CD4-positive, alpha-beta T cell (primary cell): ENCODE measurements around the gene DNASE1L3. TPM values are rescaled to one million over a fixed set of nuclear protein-coding genes. Genes with fewer than 3 reads are reported as not detected.

Experiments
- ATAC-seq: fragments of 200-7000 bp; cut with Tn5 transposase; one replicate; pipeline ENCODE4 v1.10.0; 2022; ENCODE audit warnings: mild to moderate bottlenecking; ENCODE audit not compliant: poor library complexity
- CTCF ChIA-PET: fragments of 350-600 bp; sonication (Branson Sonifier 250); formaldehyde crosslinking; loops from one replicate; lab custom pipeline; 2021; ENCODE audit warnings: antibody characterized with exemption, inconsistent platforms; lab: Charles Lee
- POLR2A ChIA-PET: fragments of 350-600 bp; sonication (Branson Sonifier 250); formaldehyde crosslinking; loops from one replicate; lab custom pipeline; 2021; ENCODE audit warnings: antibody characterized with exemption, inconsistent platforms; lab: Charles Lee
- DNase-seq, 14 experiments: peaks; one replicate each; pipeline ENCODE4 v3.0.0-alpha.2; 2013 to 2020; ENCODE audit warnings: mixed read lengths in 2 of 14
- H3K27ac ChIP-seq, 2 donors: one replicate each; pipeline versions ENCODE4 v1.5.1 to v1.7.0; 2013; ENCODE audit warnings: low read length in 2 of 2, low read depth in 1 of 2, mild to moderate bottlenecking in 1 of 2
- H3K27me3 ChIP-seq, 2 experiments: 1 replicate in 1 of 2; 2 replicates in 1 of 2; pipeline versions ENCODE4 v1.6.1 to v1.7.0; 2013; ENCODE audit warnings: low read length in 2 of 2, control low read depth in 1 of 2, mild to moderate bottlenecking in 1 of 2, moderate library complexity in 1 of 2; ENCODE audit not compliant: insufficient read depth in 2 of 2, control insufficient read depth in 1 of 2
- H3K36me3 ChIP-seq: one replicate; pipeline ENCODE4 v1.6.1; 2013; ENCODE audit warnings: low read length, control low read depth; ENCODE audit not compliant: insufficient read depth
- H3K4me1 ChIP-seq: one replicate; pipeline ENCODE4 v1.6.1; 2013; ENCODE audit warnings: low read length, control low read depth; ENCODE audit not compliant: insufficient read depth
- H3K4me3 ChIP-seq: one replicate; pipeline ENCODE4 v1.5.1; 2013; ENCODE audit warnings: mild to moderate bottlenecking, low read length, moderate library complexity
- H3K9me3 ChIP-seq, 2 experiments: 1 replicate in 1 of 2; 2 replicates in 1 of 2; pipeline versions ENCODE4 v1.6.1 to v1.7.0; 2013; ENCODE audit warnings: low read length in 2 of 2, mild to moderate bottlenecking in 2 of 2, control low read depth in 1 of 2, moderate library complexity in 1 of 2; ENCODE audit not compliant: control insufficient read depth in 1 of 2, insufficient read depth in 1 of 2
- H3K27ac Mint-ChIP-seq: one replicate; pipeline ENCODE4 v1.8.0; 2020; ENCODE audit warnings: mixed read lengths
- H3K27me3 Mint-ChIP-seq: one replicate; pipeline ENCODE4 v1.8.0; 2021; ENCODE audit warnings: mixed read lengths
- H3K36me3 Mint-ChIP-seq: one replicate; pipeline ENCODE4 v1.8.0; 2021; ENCODE audit warnings: low read depth, mixed read lengths
- H3K4me1 Mint-ChIP-seq: one replicate; pipeline ENCODE4 v1.8.0; 2021; ENCODE audit warnings: low read depth, mixed read lengths
- H3K4me3 Mint-ChIP-seq: one replicate; pipeline ENCODE4 v1.8.0; 2020; ENCODE audit warnings: mild to moderate bottlenecking, mixed read lengths
- H3K9me3 Mint-ChIP-seq: one replicate; pipeline ENCODE4 v1.8.0; 2020; ENCODE audit warnings: mixed read lengths
- CTCF ChIP-seq: fragments of 200-600 bp; IDR thresholded peaks from one replicate; pipeline ENCODE4 v1.8.0; 2022; ENCODE audit warnings: antibody characterized with exemption, mild to moderate bottlenecking
- intact Hi-C, 2 experiments: fragments of 100-400 bp; cut with DNase I in 1 of 2; cut with micrococcal nuclease in 1 of 2; formaldehyde crosslinking; loops; one replicate each; pipeline versions ENCODE4 v1.15.1 to v1.9.0; 2023 to 2025; cut with DNase I, micrococcal nuclease
- total RNA-seq, 174 experiments: library from RNA in 2 of 174; stranded (reverse) in 2 of 174; gene quantifications; one replicate each; pipeline ENCODE4 v1.2.3 and lab custom pipeline; 2021 to 2026

DNASE1L3 gene
- total RNA-seq, 2 experiments from 2014 or later: 0.53 to 0.80 TPM

- ChIA-PET POLR2A (interaction anchor here (0.8 to 2.6 kb wide), 3 partner anchors 10 to 1313 kb away, joined by 3 to 12 read pairs (median 4); partner anchors contain the start of gene FLNB), CTCF (interaction anchor here (0.5 to 3.8 kb wide), 9 partner anchors 9 to 292 kb away, joined by 3 to 30 read pairs (median 5); partner anchors contain the start of gene FLNB)
- Histone ChIP-seq H3K4me1 (peaks cover 6% of the 10 kb centered on the region), H3K27ac (no peak overlapping the region), H3K4me3 (no peak overlapping the region), H3K9me3 (no peaks in the 10 kb centered on the region), H3K36me3 (no peaks in the 10 kb centered on the region), H3K27me3 (no peaks in the 10 kb centered on the region)
- H3K4me1 Mint-ChIP-seq: peaks cover 6% of the 10 kb centered on the region
- no peaks in the 10 kb centered on the region for H3K27me3 Mint-ChIP-seq
- H3K9me3 Mint-ChIP-seq: no peaks in the 10 kb centered on the region
- no peak overlapping the region for H3K27ac Mint-ChIP-seq
- peak; percentile 76 for TF ChIP-seq CTCF
- DNase-seq: peak; percentile 21 to 80 (median 43)
- H3K36me3 Mint-ChIP-seq: no peaks in the 10 kb centered on the region
- H3K4me3 Mint-ChIP-seq: no peak overlapping the region
- ATAC-seq: peak; percentile 93
- intact Hi-C loops: loop anchor here (1.0 to 2.0 kb wide), 4 partner anchors 29 to 209 kb away; partner anchors contain the start of gene FLNB (in 1 of the 2)
Measured at GRCh38 chr3:58217209-58217811, 6.5 kb upstream of the DNASE1L3 start.

- TF ChIP-seq CTCF: no peak
- ATAC-seq: no peak
- H3K9me3 ChIP-seq: no peaks in the 10 kb centered on the region
- no peaks in the 10 kb centered on the region for H3K27me3 ChIP-seq
- no peak overlapping the region for H3K27ac Mint-ChIP-seq
- no peak overlapping the region for H3K27ac ChIP-seq
- H3K4me3 ChIP-seq: no peak overlapping the region
- intact Hi-C loops: loop anchor here (1.0 to 2.0 kb wide), 4 partner anchors 28 to 208 kb away; partner anchors contain the start of gene FLNB (in 1 of the 2)
- CTCF ChIA-PET: interaction anchor here (0.5 to 3.8 kb wide), 8 partner anchors 9 to 293 kb away, joined by 3 to 30 read pairs (median 6); partner anchors contain the start of gene FLNB
- no peak overlapping the region for H3K4me3 Mint-ChIP-seq
- peaks cover 6% of the 10 kb centered on the region for H3K4me1 Mint-ChIP-seq
- H3K4me1 ChIP-seq: peaks cover 6% of the 10 kb centered on the region
- H3K9me3 Mint-ChIP-seq: no peaks in the 10 kb centered on the region
- POLR2A ChIA-PET: interaction anchor here (0.8 to 2.6 kb wide), 3 partner anchors 9 to 1312 kb away, joined by 3 to 12 read pairs (median 4); partner anchors contain the start of gene FLNB
- DNase-seq: no peak
- no peaks in the 10 kb centered on the region for H3K36me3 ChIP-seq
- H3K36me3 Mint-ChIP-seq: no peaks in the 10 kb centered on the region
- no peaks in the 10 kb centered on the region for H3K27me3 Mint-ChIP-seq
Measured at GRCh38 chr3:58216496-58217195, 5.9 kb upstream of the DNASE1L3 start.

- ChIA-PET CTCF (interaction anchor here (0.7 kb wide), 1 partner anchor 19 kb away, joined by 4 read pairs; no protein-coding TSS in a partner anchor), POLR2A (no interaction called here)
- Histone ChIP-seq H3K36me3 (no peaks in the 10 kb centered on the region), H3K4me3 (no peak overlapping the region), H3K4me1 (peaks cover 6% of the 10 kb centered on the region), H3K27me3 (no peaks in the 10 kb centered on the region), H3K27ac (no peak overlapping the region), H3K9me3 (no peaks in the 10 kb centered on the region)
- peaks cover 6% of the 10 kb centered on the region for H3K4me1 Mint-ChIP-seq
- intact Hi-C loops: loop anchor here in 1 of 2 experiments (2.0 kb wide), 2 partner anchors 27 to 39 kb away; no protein-coding TSS in a partner anchor
- no peaks in the 10 kb centered on the region for H3K27me3 Mint-ChIP-seq
- H3K9me3 Mint-ChIP-seq: no peaks in the 10 kb centered on the region
- TF ChIP-seq CTCF: no peak
- H3K36me3 Mint-ChIP-seq: no peaks in the 10 kb centered on the region
- ATAC-seq: no peak
- DNase-seq: no peak
- no peak overlapping the region for H3K4me3 Mint-ChIP-seq
- no peak overlapping the region for H3K27ac Mint-ChIP-seq
Measured at GRCh38 chr3:58215317-58216025, 4.7 kb upstream of the DNASE1L3 start.
